ENCODE measurements around the gene DDIT4.

DDIT4 gene

GRCh38 chr10:72315611-72316385, 42.1 kb downstream of the DDIT4 start:
- no peak for DNase-seq (ENCODE audit: low read depth in 2 of 3, low spot score in 1 of 3)

GRCh38 chr10:72316386-72316700, 42.6 kb downstream of the DDIT4 start:
- no peak for DNase-seq (ENCODE audit: low read depth in 2 of 3, low spot score in 1 of 3)

GRCh38 chr10:72316748-72317435, 43.2 kb downstream of the DDIT4 start:
- DNase-seq (ENCODE audit: low read depth in 2 of 3, low spot score in 1 of 3): no peak

GRCh38 chr10:72318418-72319262, 44.9 kb downstream of the DDIT4 start:
- DNase-seq (ENCODE audit: low read depth in 2 of 3, low spot score in 1 of 3): no peak

GRCh38 chr10:72319416-72320254, 45.9 kb downstream of the DDIT4 start:
- DNase-seq (ENCODE audit: low read depth in 2 of 3, low spot score in 1 of 3): peak; percentile 70 to 83 (median 79)

GRCh38 chr10:72320676-72321247, 47.0 kb downstream of the DDIT4 start:
- DNase-seq (ENCODE audit: low read depth in 2 of 3, low spot score in 1 of 3): peak in 2 of 3 donors; percentile 64 to 82

- no peak for DNase-seq (ENCODE audit: low read depth in 2 of 3, low spot score in 1 of 3)
Measured at GRCh38 chr10:72321248-72322029, 47.7 kb downstream of the DDIT4 start.

GRCh38 chr10:72322030-72322279, 48.2 kb downstream of the DDIT4 start:
- DNase-seq (ENCODE audit: low read depth in 2 of 3, low spot score in 1 of 3): no peak

- no peak for DNase-seq (ENCODE audit: low read depth in 2 of 3, low spot score in 1 of 3)
Measured at GRCh38 chr10:72322280-72323058, 48.7 kb downstream of the DDIT4 start.

- DNase-seq (ENCODE audit: low read depth in 2 of 3, low spot score in 1 of 3): no peak
Measured at GRCh38 chr10:72323108-72323749, 49.5 kb downstream of the DDIT4 start.

GRCh38 chr10:72323771-72324191, 50.1 kb downstream of the DDIT4 start:
- DNase-seq (ENCODE audit: low read depth in 2 of 3, low spot score in 1 of 3): no peak
